BJ (cell line): ENCODE measurements around the gene HIPK1. TPM values are rescaled to one million over a fixed set of nuclear protein-coding genes. Genes with fewer than 3 reads are reported as not detected.
A peak's percentile ranks its signal among the peaks of the same experiment; 100 is the strongest.

Experiments used
- CTCF ChIA-PET: fragments of 350-600 bp; formaldehyde crosslinking; extraction: SDS; loops from one replicate; lab custom pipeline; 2021; ENCODE audit warnings: antibody characterized with exemption, inconsistent platforms; lab: Yijun Ruan, JAX
- POLR2A ChIA-PET: fragments of 300-600 bp; sonication (Branson Sonifier 250); formaldehyde crosslinking; extraction: SDS; loops from one replicate; lab custom pipeline; 2021; ENCODE audit warnings: antibody characterized with exemption; lab: Charles Lee
- DNase-seq: peaks from one replicate; pipeline ENCODE4 v3.0.0-alpha.2; 2011; ENCODE audit warnings: low read depth
- H3K27me3 ChIP-seq: 2 replicates; pipeline ENCODE4 v1.6.0; 2011; ENCODE audit warnings: low read length; ENCODE audit not compliant: control insufficient read depth, insufficient read depth
- H3K36me3 ChIP-seq: 2 replicates; pipeline ENCODE4 v1.5.1; 2011; ENCODE audit warnings: low read length; ENCODE audit not compliant: control insufficient read depth, insufficient read depth
- H3K4me3 ChIP-seq: 2 replicates; pipeline ENCODE4 v1.5.1; 2011; ENCODE audit warnings: low read depth, mild to moderate bottlenecking, control low read depth, low read length
- CTCF ChIP-seq: IDR thresholded peaks from 2 replicates; pipeline ENCODE4 v1.5.1; 2011; ENCODE audit warnings: low read depth, mild to moderate bottlenecking, control low read depth, inconsistent platforms, low read length, moderate library complexity; ENCODE audit not compliant: insufficient read depth
- polyA plus RNA-seq: library from polyadenylated mRNA; depleted of rRNA; stranded (reverse); fragments of >200 nt; gene quantifications from 2 replicates; pipeline ENCODE4 v1.2.3, GENCODE V29; 2011

The HIPK1 gene
- polyA plus RNA-seq, 1 experiment = 29.7 TPM

DNA sequence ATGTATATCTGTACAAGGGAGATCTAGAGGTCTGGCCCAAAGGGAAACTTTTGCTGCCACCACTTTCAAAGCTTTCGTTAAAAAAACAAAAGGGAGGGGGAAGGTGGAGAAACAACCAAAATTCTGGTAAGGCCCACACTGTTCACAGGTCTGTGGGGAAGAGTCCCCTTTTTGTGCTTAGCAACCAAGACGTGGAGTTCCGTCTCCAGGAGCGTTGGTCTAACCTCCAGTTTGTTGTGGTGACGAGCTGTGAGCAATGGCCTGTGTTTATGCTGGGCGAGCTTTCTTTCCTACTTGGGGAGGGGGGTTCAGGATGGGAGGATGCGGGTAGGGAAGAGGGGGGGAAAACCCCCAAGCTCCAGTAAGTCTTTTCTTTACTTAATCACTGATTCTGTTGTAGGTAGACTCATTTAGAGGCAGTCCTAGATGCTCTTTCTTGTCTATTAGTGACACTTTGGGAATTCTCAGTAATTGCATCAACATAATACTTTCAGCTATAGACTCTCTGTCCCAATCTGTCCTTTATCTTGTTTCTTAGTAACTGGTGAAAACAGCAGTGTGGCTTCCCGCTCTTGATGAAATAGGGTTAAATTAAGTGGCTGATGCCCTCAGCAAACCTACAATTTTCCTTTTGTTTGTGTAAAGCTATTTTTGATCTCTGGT lies 1.5 kb downstream of the HIPK1 start:
- CTCF ChIA-PET = interaction anchor here (0.6 to 4.8 kb wide), 6 partner anchors 10 to 1122 kb away, joined by 3 to 26 read pairs (median 12); partner anchors contain the start of genes AP4B1, DCLRE1B and OLFML3
- Histone ChIP-seq H3K4me3 (peak overlapping the region; percentile 70), H3K36me3 (no peaks in the 10 kb centered on the region), H3K27me3 (no peaks in the 10 kb centered on the region)
- POLR2A ChIA-PET = interaction anchor here (0.6 kb wide), 1 partner anchor 30 kb away, joined by 3 read pairs; no protein-coding TSS in a partner anchor
- TF ChIP-seq CTCF = no peak
- no peak for DNase-seq

DNA sequence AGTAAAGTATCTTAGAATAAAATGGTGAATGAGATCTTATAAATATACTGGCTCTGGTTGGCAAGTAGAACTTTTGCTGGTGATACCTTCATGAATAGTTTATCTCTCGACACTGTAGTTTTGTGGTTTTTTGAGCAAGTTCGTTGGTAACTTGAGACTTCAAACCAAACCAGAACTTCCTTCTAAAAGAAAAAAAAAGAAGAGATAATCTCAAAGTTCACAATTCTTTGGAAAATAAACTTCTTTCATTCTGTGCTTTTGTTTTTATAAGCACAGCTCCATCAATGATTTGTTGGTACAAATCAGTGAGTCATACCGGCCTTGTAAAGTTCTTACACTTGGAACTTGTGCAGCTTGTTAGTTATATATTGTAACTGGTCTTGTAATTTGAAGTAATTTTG lies 2.3 kb downstream of the HIPK1 start:
- DNase-seq = no peak
- CTCF ChIA-PET = interaction anchor here (1.1 to 4.8 kb wide), 5 partner anchors 9 to 96 kb away, joined by 4 to 26 read pairs (median 17); partner anchors contain the start of genes AP4B1, DCLRE1B and OLFML3
- no peaks in the 10 kb centered on the region for H3K36me3 ChIP-seq
- POLR2A ChIA-PET = interaction anchor here (0.6 to 0.7 kb wide), 2 partner anchors 11 kb away, joined by 3 to 4 read pairs; no protein-coding TSS in a partner anchor
- H3K4me3 ChIP-seq = no peak overlapping the region
- no peaks in the 10 kb centered on the region for H3K27me3 ChIP-seq
- TF ChIP-seq CTCF = no peak

DNA sequence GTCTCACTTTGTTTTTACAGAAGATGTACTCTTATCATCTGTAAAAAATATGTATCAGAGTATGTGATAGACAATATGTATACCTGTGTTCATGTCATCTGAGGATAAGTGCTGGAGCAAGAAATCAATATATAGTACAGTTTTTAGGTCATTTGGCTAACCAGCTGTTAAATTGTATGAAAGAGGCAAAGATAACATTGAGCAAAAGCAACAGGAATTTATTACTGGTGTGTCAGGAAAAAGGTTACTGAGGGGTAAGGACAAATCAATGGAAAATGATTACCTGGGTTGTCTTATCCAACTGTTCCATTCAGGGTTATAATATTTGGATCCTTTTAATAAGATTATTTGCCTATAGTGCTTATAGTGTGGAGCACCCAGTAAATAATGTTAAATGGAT lies 4.9 kb downstream of the HIPK1 start:
- no peak for TF ChIP-seq CTCF
- POLR2A ChIA-PET = no interaction called here
- H3K4me3 ChIP-seq = no peak overlapping the region
- no peaks in the 10 kb centered on the region for H3K27me3 ChIP-seq
- no peak for DNase-seq
- CTCF ChIA-PET = interaction anchor here (2.0 kb wide), 1 partner anchor 30 kb away, joined by 5 read pairs; the partner anchor contains the start of gene AP4B1
- H3K36me3 ChIP-seq = no peaks in the 10 kb centered on the region; the same call in 1 of the 2 replicates

DNA sequence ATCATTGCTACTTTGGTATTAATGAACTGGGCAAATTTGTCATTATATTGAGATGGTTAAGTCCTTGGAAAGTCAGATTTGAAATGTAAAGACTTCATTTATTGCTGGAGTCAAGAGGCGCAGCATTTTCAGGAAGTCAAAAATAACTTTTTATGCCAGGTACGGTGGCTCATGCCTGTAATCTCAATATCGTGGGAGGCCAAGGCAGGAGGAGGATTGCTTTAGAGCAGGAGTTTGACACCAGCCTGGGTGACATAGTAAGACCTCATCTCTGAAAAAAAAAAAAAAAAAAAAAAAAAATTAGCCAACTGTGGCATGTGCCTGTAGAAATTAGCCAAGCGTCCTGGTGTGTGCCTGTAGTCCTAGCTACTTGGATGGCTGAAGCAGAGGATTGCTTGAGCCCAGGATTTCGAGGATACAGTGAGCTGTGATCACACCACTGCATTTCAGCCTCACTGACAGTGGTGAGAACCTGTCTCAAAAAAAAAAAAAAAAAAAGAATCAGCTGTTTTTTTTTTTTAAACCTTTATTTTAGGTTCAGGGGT lies 5.5 kb downstream of the HIPK1 start:
- H3K4me3 ChIP-seq = no peak overlapping the region
- no peaks in the 10 kb centered on the region for H3K27me3 ChIP-seq
- ChIA-PET CTCF (interaction anchor here (0.6 to 2.0 kb wide), 2 partner anchors 31 to 516 kb away, joined by 4 to 5 read pairs; partner anchors contain the start of gene AP4B1), POLR2A (no interaction called here)
- no peak for TF ChIP-seq CTCF
- H3K36me3 ChIP-seq = no peaks in the 10 kb centered on the region; the same call in 1 of the 2 replicates
- no peak for DNase-seq

DNA sequence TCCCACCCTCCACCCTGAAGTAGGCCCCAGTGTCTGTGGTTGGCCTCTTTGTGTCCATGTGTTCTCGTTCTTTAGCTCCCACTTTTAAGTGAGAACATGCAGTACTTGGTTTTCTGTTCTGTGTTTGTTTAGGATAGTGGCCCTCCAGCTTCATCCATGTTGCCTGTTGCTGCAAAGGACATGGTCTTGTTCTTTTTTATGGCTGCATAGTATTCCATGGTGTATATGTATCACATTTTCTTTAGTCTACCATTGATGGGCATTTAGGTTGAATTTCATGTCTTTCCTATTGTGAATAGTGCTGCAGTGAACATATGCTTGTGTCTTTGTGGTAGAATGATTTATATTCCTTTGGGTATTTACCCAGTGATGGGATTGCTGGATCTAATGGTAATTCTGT lies 6.1 kb downstream of the HIPK1 start:
- H3K27me3 ChIP-seq = no peaks in the 10 kb centered on the region
- H3K36me3 ChIP-seq = no peaks in the 10 kb centered on the region; the same call in 1 of the 2 replicates
- TF ChIP-seq CTCF = no peak
- ChIA-PET POLR2A (no interaction called here), CTCF (interaction anchor here (1.0 kb wide), 1 partner anchor 11 kb away, joined by 4 read pairs; no protein-coding TSS in a partner anchor)
- H3K4me3 ChIP-seq = no peak overlapping the region
- no peak for DNase-seq
